Activated effector memory CD4-positive, alpha-beta T cell treated with Interleukin-2 at 50 U/mL for 16 hours (primary cell): ENCODE results near the gene CSNK1A1.
"Not testable (repeated sequence)": the region's sequence is repeated elsewhere in the genome, so short reads cannot be mapped to it uniquely, and the experiment has no call there.

Experiments used
- DNase-seq: peaks from one replicate; pipeline ENCODE4 v3.0.0-alpha.2; 2020

Gene CSNK1A1

GRCh38 chr5:149526845-149527590 lies 24.2 kb downstream of the CSNK1A1 start:
- no peak for DNase-seq

DNA sequence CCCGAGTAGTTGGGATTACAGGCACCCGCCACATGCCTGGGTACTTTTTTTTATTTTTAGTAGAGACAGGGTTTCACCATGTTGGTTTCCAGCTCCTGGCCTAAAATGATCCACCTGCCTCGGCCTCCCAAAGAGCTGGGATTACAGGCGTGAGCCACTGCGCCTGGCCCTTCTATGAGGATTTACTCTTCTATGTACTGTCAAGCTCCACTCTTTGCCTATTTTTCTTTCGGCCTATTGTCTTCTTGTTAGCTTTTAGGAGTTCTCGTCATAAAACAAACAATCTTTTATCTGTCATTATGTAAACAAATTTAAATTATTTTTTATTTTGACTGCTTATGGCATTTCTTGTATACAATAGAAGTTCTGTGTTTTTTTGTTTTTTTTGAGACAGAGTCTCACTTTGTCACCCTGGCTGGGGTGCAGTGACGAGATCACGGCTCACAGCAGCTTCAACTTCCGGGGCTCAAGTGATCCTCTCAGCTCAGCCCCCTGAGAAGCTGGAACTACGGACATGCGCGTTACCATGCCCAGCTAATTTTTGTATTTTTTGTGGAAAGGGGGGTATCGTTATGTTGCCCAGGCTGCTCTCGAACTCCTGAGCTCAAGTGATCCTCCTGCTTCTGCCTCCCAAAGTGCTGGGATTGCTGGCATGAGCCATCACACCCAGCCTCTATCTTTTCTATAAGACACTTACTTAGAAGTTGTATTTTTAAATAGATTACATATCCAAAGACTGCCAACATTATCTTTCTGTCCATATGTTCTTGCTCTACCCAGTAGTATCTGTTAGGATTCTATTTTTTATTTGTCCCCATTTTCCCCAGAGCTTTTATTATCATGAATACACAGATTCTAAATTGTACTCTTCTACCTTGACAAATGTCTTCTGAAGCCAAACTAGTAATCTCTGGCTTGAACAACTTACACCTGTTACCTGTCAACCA lies 29.2 kb downstream of the CSNK1A1 start:
- DNase-seq, result no peak

- no peak for DNase-seq
These were observed 31.6 kb downstream of the CSNK1A1 start for GRCh38 chr5:149519601-149520000.

DNA sequence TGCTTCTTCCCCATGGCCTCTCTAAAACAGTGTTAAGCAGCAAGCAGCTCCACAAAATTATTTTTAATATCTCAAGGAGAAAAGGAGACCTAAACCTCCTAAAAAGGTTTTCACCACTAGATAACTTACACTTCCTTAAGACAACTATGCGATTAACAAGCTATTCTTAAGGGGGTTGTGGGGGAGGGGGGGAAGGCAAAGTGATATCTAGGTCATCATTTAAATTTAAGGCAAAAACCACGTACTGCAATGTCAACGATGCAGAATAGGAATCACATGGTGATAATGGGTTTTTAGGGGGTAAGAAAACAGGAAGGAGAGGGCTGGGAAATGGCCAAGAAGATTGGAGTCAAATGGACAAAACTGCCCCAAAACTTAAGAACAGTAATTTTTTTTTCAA lies 32.6 kb downstream of the CSNK1A1 start:
- DNase-seq, result no peak

GRCh38 chr5:149517461-149518122 lies 33.6 kb downstream of the CSNK1A1 start:
- DNase-seq, result no peak

DNA sequence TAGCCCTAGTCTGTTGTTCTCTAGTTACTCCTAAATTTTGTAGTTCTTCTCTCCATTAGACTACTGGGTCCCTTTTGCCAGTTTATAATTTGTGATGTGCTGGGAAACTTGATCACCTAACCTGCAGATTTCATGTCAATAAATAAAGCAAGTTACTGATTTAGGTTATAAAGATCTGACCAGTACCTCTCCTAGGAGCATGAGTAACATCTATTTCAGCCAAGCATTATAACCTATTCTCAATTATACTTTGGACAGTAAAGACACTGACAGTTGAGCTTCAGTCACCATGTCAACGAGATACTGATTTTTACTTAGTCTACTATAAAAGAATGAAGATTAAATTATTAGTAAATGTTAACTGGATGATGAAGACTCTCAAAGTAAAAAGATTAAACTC lies 36.7 kb downstream of the CSNK1A1 start:
- no peak for DNase-seq

GRCh38 chr5:149513372-149513947 lies 37.8 kb downstream of the CSNK1A1 start:
- not testable (repeated sequence) for DNase-seq

DNA sequence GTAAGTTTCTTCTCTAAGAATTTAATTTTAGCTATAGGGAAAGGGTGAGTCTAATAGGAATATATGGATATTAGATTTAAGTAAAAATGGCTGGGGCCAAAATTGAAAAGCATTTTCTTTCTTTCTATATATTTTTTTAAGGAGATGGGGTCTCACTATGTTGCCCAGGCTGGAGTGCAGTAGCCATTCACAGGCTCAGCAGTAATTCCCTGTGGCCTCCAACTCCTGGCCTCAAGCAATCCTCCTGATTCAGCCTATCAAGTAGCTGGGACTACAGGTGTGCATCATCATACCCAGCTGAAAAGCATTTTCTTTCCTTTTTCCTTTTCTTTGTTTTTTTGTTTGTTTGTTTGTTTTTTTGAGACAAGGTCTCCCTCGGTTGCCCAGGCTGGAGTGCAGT lies 41.1 kb downstream of the CSNK1A1 start:
- DNase-seq, result no peak

- no peak for DNase-seq
These were observed 46.6 kb downstream of the CSNK1A1 start for GRCh38 chr5:149504677-149505076.

GRCh38 chr5:149503006-149503405 lies 48.2 kb downstream of the CSNK1A1 start:
- DNase-seq, result no peak

DNA sequence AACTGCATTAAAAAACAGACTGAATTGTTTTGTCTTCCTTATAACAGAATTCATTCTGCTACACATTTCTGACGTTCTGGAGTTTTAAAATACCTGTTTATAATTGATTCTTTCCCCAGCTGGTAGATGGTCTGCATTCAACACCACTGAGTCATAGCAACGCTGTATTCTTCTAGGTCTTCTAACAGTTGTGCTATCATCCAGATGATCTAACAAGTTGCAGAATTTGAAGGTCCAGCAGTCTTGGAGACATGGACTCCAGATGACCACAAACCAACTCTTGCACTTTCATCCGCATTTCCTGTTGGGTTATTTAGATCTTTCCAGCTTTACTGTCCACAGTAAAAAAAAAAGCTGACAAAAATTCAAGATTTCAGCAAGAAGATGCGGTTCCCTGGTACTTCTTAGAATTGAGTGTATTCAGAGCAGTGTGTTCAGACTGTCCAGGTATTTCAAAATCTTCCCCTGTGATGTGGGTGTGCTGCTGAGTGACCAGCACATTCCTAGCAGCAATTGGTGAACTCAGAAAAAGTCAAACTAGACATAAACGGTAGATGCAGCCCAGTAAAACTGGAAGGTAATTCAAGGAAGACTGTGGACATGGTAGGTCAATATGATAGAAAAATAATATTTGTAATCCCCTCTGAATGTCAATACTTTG lies 50.2 kb downstream of the CSNK1A1 start:
- no peak for DNase-seq

- DNase-seq, result no peak
These were observed 52.4 kb downstream of the CSNK1A1 start for GRCh38 chr5:149498724-149499336.

DNA sequence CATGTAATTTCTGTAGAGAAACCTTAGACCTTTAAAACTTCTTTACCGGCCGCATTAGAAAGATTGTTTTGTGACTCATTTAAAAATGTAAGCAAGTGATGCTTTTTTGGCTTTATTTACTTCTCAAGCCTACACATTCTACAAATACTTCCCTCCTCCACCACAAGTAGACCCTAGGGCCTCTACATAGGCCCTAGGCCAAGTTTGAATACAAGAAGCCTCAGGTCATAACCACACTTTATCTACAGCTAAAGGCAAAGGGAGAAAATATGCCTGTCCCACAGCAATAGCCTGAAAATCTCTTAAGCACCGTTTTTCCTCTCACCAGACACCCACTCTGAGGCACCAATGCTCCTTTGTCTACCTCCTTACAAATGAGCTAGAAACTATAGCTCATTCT lies 53.9 kb downstream of the CSNK1A1 start:
- no peak for DNase-seq

GRCh38 chr5:149496917-149497316 lies 54.3 kb downstream of the CSNK1A1 start:
- DNase-seq, result no peak

GRCh38 chr5:149496166-149496565 lies 55.1 kb downstream of the CSNK1A1 start:
- DNase-seq, result no peak

- DNase-seq, result no peak
These were observed 55.6 kb downstream of the CSNK1A1 start for GRCh38 chr5:149495673-149496072.

DNA sequence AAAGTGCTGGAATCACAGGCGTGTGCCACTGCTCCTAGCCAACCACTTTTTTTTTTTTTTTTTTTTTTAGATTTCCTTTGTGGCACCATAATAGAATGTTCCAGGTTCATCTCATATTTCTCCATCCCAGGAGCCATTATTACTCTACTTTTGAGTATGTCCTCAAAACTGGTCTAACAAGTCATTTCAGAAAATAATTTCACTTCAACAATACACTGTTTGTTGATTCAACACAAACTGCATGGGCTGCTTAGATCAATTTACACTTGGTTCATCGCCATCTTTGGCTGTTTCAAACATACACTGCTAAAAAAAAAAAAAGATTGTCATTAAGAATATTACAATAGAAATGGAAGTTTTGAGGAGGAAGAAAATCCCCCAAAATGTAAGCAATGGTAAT lies 57.9 kb downstream of the CSNK1A1 start:
- no peak for DNase-seq

GRCh38 chr5:149492781-149493180 lies 58.5 kb downstream of the CSNK1A1 start:
- DNase-seq, result no peak

DNA sequence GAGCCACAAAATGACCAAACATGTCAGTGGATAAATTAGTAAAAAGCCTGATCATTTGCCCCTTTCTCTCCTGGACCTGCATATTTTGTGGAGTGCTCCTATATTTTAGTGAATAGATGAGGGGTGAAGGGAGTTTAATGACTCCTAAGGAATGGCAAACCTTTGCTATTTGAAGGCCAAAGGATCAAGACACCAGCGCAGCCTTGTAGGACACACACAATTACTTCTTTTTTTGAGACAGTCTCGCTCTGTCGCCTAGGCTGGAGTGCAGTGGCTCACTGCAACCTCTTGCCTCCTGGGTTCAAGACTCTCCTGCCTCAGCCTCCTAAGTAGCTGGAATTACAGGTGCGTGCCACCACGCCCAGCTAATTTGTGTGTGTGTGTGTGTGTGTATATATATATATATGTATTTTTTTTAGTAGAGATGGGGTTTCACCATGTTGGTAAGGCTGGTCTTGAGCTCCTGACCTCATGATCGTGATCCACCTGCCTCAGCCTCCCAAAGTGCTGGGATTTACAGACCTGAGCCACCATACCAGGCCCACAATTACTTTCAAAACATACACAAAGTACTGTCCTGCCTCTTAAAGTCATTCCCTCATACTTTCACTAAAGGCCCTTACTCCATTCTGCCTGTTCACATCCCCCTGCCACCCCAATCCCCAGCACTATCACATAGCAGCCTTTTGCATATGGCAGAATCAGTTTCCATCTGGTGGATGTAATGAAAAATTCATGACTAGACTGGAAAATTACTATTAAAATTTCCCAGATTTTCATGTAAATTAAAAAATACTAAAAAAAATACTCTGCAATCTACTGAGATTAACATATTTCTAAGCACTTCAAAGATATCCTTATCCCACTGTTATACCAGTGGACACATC lies 60.4 kb downstream of the CSNK1A1 start:
- DNase-seq, result no peak

- DNase-seq, result no peak
These were observed 61.6 kb downstream of the CSNK1A1 start for GRCh38 chr5:149489605-149490037.
